Measurements from ENCODE around the gene DPP10. TPM values are rescaled to one million over a fixed set of nuclear protein-coding genes. Genes with fewer than 3 reads are reported as not detected.

The DPP10 gene
- total and polyA plus RNA-seq, 4 donors, result 0.04 to 4.1 (median 0.48) TPM

- no peak for TF ChIP-seq EGR1 (IDR thresholded peaks at IDR 0.05; ENCODE audit: low read depth in 2 of 2)
- TF ChIP-seq CTCF (IDR thresholded peaks at IDR 0.05; ENCODE audit: low read depth, low read length, missing input control), result no peak
- TF ChIP-seq HNF4A (conservative IDR thresholded peaks at IDR 0.05), result no peak
- TF ChIP-seq FOXA2 (IDR thresholded peaks at IDR 0.05), result no peak
- TF ChIP-seq YY1 (IDR thresholded peaks at IDR 0.05), result no peak
- TF ChIP-seq RAD21 (IDR thresholded peaks at IDR 0.05), result no peak
- no peak for TF ChIP-seq ATF3 (IDR thresholded peaks at IDR 0.05)
- no peak for TF ChIP-seq FOXA1 (IDR thresholded peaks at IDR 0.05)
- TF ChIP-seq MAX (IDR thresholded peaks at IDR 0.05), result no peak
- no peak for TF ChIP-seq TAF1 (conservative IDR thresholded peaks at IDR 0.05)
- TF ChIP-seq REST (IDR thresholded peaks at IDR 0.05), result no peak
- no peak for TF ChIP-seq RXRA (IDR thresholded peaks at IDR 0.05)
- no peak for TF ChIP-seq ZBTB33 (IDR thresholded peaks at IDR 0.05)
- TF ChIP-seq JUND (IDR thresholded peaks at IDR 0.05), result no peak
- TF ChIP-seq NR2F2 (IDR thresholded peaks at IDR 0.05), result no peak
- no peak for TF ChIP-seq SP1 (IDR thresholded peaks at IDR 0.05)
- no peak for TF ChIP-seq HNF4G (IDR thresholded peaks at IDR 0.05)
- TF ChIP-seq GABPA (IDR thresholded peaks at IDR 0.05 in 1 of 2, conservative IDR thresholded peaks at IDR 0.05 in 1 of 2), result no peak
- 33% methylated on average over 1 of the region's 1 CpG for WGBS
- H3K27ac ChIP-seq (ENCODE audit: low read depth in 1 of 2, low read length in 2 of 2), result no peak overlapping the region
- no peaks in the 10 kb centered on the region for H3K4me1 ChIP-seq (ENCODE audit: control insufficient read depth in 4 of 4, insufficient read depth in 4 of 4, low read length in 3 of 4)
- no peak overlapping the region for H3K4me3 ChIP-seq (ENCODE audit: low read depth in 1 of 3, low read length in 3 of 3)
- no peak for DNase-seq (ENCODE audit: low spot score)
- no peaks in the 10 kb centered on the region for H3K36me3 ChIP-seq (ENCODE audit: control insufficient read depth in 4 of 4, insufficient read depth in 3 of 4, low read depth in 1 of 4, low read length in 3 of 4)
- no peaks in the 10 kb centered on the region for H3K9me3 ChIP-seq (ENCODE audit: control insufficient read depth in 4 of 4, low read length in 3 of 4)
- H3K9ac ChIP-seq (ENCODE audit: low read depth in 1 of 2, low read length in 2 of 2), result no peak overlapping the region
- no peaks in the 10 kb centered on the region for H3K27me3 ChIP-seq (ENCODE audit: control insufficient read depth in 4 of 4, insufficient read depth in 4 of 4, low read length in 3 of 4)
Measured at GRCh38 chr2:115077626-115078025, 635.2 kb downstream of the DPP10 start.

All from liver (tissue), 9 donors.